Ishikawa (cell line): Measurements from ENCODE around the gene NKX1-2.
A peak's percentile ranks its signal among the peaks of the same experiment; 100 is the strongest.

Experiments used
- CEBPB ChIP-seq: IDR thresholded peaks from 2 replicates; pipeline ENCODE4 v1.6.1; 2012
- CREB1 ChIP-seq: IDR thresholded peaks from 2 replicates; pipeline ENCODE4 v1.6.1; 2012; ENCODE audit warnings: low read depth
- EGR1 ChIP-seq: IDR thresholded peaks from 2 replicates; pipeline ENCODE4 v1.6.1; 2012
- EP300 ChIP-seq: IDR thresholded peaks from 2 replicates; pipeline ENCODE4 v1.6.1; 2012; ENCODE audit warnings: borderline replicate concordance
- FOXM1 ChIP-seq: IDR thresholded peaks from 2 replicates; pipeline ENCODE4 v1.6.1; 2012; ENCODE audit warnings: low read depth, borderline replicate concordance
- NFIC ChIP-seq: IDR thresholded peaks from 2 replicates; pipeline ENCODE4 v1.6.1; 2012
- RAD21 ChIP-seq: IDR thresholded peaks from 2 replicates; pipeline ENCODE4 v1.6.1; 2012; ENCODE audit warnings: low read depth
- TAF1 ChIP-seq: IDR thresholded peaks from 2 replicates; pipeline ENCODE4 v1.6.1; 2012; ENCODE audit warnings: low read depth, mild to moderate bottlenecking
- TCF12 ChIP-seq: IDR thresholded peaks from 2 replicates; pipeline ENCODE4 v1.6.1; 2012; ENCODE audit warnings: low read depth
- TEAD4 ChIP-seq: IDR thresholded peaks from 2 replicates; pipeline ENCODE4 v1.6.1; 2012
- YY1 ChIP-seq: IDR thresholded peaks from 2 replicates; pipeline ENCODE4 v1.6.1; 2012; ENCODE audit warnings: low read depth
- ZBTB7A ChIP-seq: IDR thresholded peaks from 2 replicates; pipeline ENCODE4 v1.6.1; 2012; ENCODE audit warnings: low read depth
- TF ChIP-seq, protein P1 (sequence below): IDR thresholded peaks from 2 replicates; pipeline ENCODE4 v1.6.1; 2012
- TF ChIP-seq, protein P2 (sequence below): IDR thresholded peaks from 2 replicates; pipeline ENCODE4 v1.6.1; 2012
- TF ChIP-seq, protein P3 (sequence below): IDR thresholded peaks from 2 replicates; pipeline ENCODE4 v1.6.1; 2012; ENCODE audit warnings: low read depth, mild to moderate bottlenecking

The NKX1-2 gene

DNA sequence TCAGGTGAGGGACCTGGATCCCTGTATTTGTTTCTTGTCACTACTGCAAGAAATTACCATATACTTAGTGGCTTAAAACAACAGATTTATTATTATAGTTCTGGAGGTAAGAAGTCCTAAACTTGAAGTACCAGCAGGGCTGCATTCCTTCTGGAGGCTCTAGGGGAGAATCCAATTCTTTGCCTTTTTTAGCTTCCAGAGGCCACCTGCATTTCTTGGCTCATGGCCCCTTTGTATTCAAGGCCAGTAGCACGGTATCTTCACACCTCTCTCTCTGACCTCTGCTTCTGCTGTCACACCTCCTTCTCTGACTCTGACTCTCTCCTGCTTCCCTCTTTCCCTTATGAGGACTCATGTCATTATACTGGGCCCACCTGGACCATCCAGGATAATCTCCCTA lies 9.6 kb upstream of the NKX1-2 start:
- TF ChIP-seq EP300 (peak; percentile 89), TEAD4 (peak; percentile 97), CREB1 (no peak), TCF12 (peak; percentile 97), EGR1 (no peak), NFIC (peak; percentile 94), FOXM1 (peak; percentile 83), ZBTB7A (no peak), CEBPB (no peak)
- TF ChIP-seq, protein P1, sequence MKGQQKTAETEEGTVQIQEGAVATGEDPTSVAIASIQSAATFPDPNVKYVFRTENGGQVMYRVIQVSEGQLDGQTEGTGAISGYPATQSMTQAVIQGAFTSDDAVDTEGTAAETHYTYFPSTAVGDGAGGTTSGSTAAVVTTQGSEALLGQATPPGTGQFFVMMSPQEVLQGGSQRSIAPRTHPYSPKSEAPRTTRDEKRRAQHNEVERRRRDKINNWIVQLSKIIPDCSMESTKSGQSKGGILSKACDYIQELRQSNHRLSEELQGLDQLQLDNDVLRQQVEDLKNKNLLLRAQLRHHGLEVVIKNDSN = no peak
- TF ChIP-seq, protein P2, sequence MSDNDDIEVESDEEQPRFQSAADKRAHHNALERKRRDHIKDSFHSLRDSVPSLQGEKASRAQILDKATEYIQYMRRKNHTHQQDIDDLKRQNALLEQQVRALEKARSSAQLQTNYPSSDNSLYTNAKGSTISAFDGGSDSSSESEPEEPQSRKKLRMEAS = peak; percentile 94

DNA sequence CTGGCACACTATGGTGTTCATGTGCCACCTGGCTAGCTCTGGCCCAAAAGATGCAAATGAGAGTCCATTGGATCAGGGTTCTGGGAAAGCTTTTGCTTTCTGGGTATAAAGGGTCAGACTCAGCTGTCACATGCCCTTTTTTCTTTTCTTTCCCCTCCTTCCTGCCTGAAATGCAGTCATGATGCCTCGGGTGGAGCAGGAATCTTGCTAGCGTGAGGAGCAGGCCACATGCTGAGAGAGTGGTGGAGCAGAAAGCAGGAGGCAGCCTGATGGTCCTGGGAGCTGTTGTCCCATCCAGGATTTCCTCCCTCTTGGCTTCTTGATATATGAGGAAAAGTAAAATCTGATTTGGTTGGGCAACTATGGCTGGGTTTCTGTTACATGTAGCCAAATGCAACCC lies 9.1 kb upstream of the NKX1-2 start:
- no peak for TF ChIP-seq ZBTB7A
- TF ChIP-seq, protein P3, sequence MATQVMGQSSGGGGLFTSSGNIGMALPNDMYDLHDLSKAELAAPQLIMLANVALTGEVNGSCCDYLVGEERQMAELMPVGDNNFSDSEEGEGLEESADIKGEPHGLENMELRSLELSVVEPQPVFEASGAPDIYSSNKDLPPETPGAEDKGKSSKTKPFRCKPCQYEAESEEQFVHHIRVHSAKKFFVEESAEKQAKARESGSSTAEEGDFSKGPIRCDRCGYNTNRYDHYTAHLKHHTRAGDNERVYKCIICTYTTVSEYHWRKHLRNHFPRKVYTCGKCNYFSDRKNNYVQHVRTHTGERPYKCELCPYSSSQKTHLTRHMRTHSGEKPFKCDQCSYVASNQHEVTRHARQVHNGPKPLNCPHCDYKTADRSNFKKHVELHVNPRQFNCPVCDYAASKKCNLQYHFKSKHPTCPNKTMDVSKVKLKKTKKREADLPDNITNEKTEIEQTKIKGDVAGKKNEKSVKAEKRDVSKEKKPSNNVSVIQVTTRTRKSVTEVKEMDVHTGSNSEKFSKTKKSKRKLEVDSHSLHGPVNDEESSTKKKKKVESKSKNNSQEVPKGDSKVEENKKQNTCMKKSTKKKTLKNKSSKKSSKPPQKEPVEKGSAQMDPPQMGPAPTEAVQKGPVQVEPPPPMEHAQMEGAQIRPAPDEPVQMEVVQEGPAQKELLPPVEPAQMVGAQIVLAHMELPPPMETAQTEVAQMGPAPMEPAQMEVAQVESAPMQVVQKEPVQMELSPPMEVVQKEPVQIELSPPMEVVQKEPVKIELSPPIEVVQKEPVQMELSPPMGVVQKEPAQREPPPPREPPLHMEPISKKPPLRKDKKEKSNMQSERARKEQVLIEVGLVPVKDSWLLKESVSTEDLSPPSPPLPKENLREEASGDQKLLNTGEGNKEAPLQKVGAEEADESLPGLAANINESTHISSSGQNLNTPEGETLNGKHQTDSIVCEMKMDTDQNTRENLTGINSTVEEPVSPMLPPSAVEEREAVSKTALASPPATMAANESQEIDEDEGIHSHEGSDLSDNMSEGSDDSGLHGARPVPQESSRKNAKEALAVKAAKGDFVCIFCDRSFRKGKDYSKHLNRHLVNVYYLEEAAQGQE = no peak
- TF ChIP-seq TCF12 = no peak
- TF ChIP-seq, protein P1 = peak; percentile 59; the same call in 1 of the 2 replicates
- TF ChIP-seq TEAD4 = peak; percentile 47
- TF ChIP-seq YY1 = 0 out of 2 replicates have a peak, but pooled peaks have one; percentile 44
- TF ChIP-seq, protein P2 = peak; percentile 23

DNA sequence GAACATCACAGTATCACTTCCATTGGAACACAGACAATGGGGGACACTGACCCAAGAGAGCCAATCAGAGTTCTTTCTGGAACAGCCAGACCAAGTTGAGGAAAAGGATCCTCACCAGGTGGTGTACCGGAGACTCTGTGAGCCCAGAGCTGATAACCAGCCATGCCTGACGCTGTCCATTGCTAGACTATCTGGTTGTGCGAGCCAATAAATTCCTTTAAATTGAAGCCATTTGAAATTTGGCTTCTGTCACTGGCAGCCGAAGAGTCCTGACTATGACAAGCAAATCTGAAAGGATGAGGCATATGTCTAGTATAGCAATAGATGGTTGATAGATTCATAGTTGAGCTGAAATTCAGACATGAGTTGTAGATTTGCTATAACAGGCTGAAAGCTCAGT lies 8.6 kb upstream of the NKX1-2 start:
- no peak for TF ChIP-seq TAF1
- TF ChIP-seq TEAD4 = peak; percentile 40; the same call in 1 of the 2 replicates
- no peak for TF ChIP-seq RAD21
- no peak for TF ChIP-seq CEBPB
- TF ChIP-seq, protein P1 = no peak
- peak; percentile 54 for TF ChIP-seq TCF12
- TF ChIP-seq NFIC = peak; percentile 64
- TF ChIP-seq EP300 = peak; percentile 40; the same call in 1 of the 2 replicates
- no peak for TF ChIP-seq ZBTB7A
- TF ChIP-seq CREB1 = no peak
- TF ChIP-seq, protein P3 = no peak; the same call in 1 of the 2 replicates
- TF ChIP-seq EGR1 = no peak
- no peak for TF ChIP-seq YY1

DNA sequence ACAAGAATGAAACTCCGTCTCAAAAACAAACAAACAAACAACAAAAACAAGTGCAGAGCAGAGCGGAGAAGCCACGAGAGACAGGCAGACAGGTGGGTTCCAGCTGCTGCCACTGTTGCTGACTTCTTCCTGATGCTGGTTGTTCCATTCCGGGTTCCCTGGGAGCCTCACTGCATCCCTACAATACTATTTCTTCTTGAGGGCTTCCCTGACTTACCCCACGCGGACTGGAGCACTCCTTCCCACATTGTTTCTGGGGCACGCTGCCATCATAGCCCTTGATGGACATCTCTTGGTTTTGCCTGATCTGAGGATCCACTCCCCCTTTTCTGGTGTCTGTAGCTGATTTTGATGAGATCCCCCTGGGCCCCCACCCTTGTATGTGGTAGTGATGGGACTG lies 5.6 kb upstream of the NKX1-2 start:
- TF ChIP-seq ZBTB7A (no peak), CEBPB (no peak), YY1 (no peak), EGR1 (no peak), RAD21 (no peak), TCF12 (no peak), TAF1 (no peak), FOXM1 (no peak), CREB1 (no peak), NFIC (no peak), EP300 (no peak), TEAD4 (no peak)
- TF ChIP-seq, protein P1 = no peak
- TF ChIP-seq, protein P2 = no peak
- TF ChIP-seq, protein P3 = no peak
